Epithelial cell of proximal tubule (primary cell): ENCODE data around the gene SLC9A9. TPM values are rescaled to one million over a fixed set of nuclear protein-coding genes. Genes with fewer than 3 reads are reported as not detected.

Source experiments
- DNase-seq: peaks from one replicate; pipeline ENCODE4 v3.0.0-alpha.2; 2011; ENCODE audit warnings: low read depth
- H3K4me3 ChIP-seq: 2 replicates; pipeline ENCODE4 v1.5.1; 2011; ENCODE audit warnings: low read depth, mild to moderate bottlenecking, low read length
- CTCF ChIP-seq: conservative IDR thresholded peaks from 2 replicates; pipeline ENCODE4 v1.5.1; 2012; ENCODE audit warnings: low read depth, mild to moderate bottlenecking, low read length
- total RNA-seq: library from RNA; depleted of rRNA; stranded (reverse); fragments of >200 nt; gene quantifications from 2 replicates; pipeline ENCODE4 v1.2.3, GENCODE V29; 2015

The SLC9A9 gene
- total RNA-seq, 1 donor from 2014 or later, result 0.17 TPM

GRCh38 chr3:143535994-143536784 is 312.1 kb downstream of the SLC9A9 start:
- peak overlapping the region; percentile 22 for H3K4me3 ChIP-seq
- TF ChIP-seq CTCF, result no peak
- DNase-seq, result no peak

- no peak for TF ChIP-seq CTCF
- H3K4me3 ChIP-seq, result no peak overlapping the region
- DNase-seq, result no peak
Measured at GRCh38 chr3:143533391-143533790, 314.9 kb downstream of the SLC9A9 start.

- no peak for DNase-seq
- no peak for TF ChIP-seq CTCF
- H3K4me3 ChIP-seq, result no peak overlapping the region
Measured at GRCh38 chr3:143532091-143532490, 316.2 kb downstream of the SLC9A9 start.

GRCh38 chr3:143531101-143531500 is 317.2 kb downstream of the SLC9A9 start:
- TF ChIP-seq CTCF, result no peak
- no peak for DNase-seq

GRCh38 chr3:143529798-143530197 is 318.5 kb downstream of the SLC9A9 start:
- no peak overlapping the region for H3K4me3 ChIP-seq
- no peak for TF ChIP-seq CTCF
- no peak for DNase-seq

More at GRCh38 chr3:143531101-143531500, 317.2 kb downstream of the SLC9A9 start:
- H3K4me3 ChIP-seq, result no peak overlapping the region

GRCh38 chr3:143529018-143529478 is 319.2 kb downstream of the SLC9A9 start:
- no peak for TF ChIP-seq CTCF
- DNase-seq, result no peak
- H3K4me3 ChIP-seq, result no peak overlapping the region

GRCh38 chr3:143526011-143526545 is 322.2 kb downstream of the SLC9A9 start:
- TF ChIP-seq CTCF, result no peak
- no peak for DNase-seq
- H3K4me3 ChIP-seq, result no peak overlapping the region
